NCI-H146 treated with DMSO at 0.1 percent for 48 hours (cell line): ENCODE results near the gene KCNK18.

Experiments
- DNase-seq: peaks from one replicate; lab custom pipeline; 2025; ENCODE audit not compliant: unreplicated experiment; lab: John Stamatoyannopoulos, UW

Gene KCNK18

DNA sequence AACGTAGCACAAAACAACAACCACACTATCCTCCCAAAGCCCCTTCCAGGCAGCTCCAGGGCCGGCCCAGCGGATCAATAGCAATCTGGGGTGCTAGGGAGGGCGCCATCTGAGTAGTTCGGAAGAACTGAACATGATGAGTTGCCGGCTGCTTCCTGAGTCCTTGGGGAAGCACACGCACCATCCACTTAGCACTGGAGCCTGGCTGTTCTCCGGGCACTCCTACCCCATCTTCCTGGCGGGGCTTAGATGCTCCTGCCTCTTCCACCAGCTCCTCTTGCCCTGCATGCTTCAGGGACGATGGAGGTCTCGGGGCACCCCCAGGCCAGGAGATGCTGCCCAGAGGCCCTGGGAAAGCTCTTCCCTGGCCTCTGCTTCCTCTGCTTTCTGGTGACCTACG, at the start of gene KCNK18:
Gene KCNK18, plus strand, starts transcription at position 301 of the 400 bp plus-strand sequence. Its CDS starts 0 bp downstream, at position 301.
- no peak for DNase-seq

DNA sequence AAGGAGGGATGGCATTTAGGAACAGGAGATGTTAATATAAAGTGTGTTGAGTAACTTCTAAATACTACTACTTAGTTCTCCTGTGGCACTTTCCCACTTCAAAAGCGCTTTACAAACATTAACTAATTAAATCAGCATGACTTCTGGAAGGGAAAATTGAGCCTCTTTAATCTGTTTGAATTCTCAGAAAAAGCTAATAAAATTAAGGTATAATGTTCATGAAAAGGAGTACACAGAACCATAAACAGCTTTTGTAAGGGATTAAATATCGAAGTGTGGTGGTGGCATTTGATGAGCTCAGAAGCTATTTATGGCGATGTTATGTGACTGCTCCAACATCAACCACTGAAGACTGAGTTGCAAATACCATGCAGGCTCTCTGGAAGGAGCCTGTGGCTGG, 49.0 kb upstream of the KCNK18 start:
- DNase-seq, result no peak

DNA sequence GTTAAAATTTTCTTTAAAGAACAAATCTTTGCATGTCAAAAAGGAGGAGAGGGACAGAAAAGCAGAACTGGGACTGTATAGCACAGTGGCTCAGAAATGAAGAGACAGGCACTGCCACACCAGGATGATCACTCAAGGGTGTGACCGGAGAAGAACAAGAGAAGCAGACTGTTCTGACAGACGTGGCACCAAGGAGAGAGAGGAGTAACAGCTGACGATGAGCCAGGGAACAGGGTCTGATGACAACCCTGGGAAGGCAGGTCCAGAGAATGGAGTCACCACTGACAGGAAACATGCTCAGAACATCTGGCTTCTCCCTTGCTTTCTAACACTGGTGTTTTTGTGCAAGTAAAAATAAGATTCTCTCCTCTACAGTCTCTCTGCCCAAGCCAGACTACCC, 44.6 kb upstream of the KCNK18 start:
- no peak for DNase-seq

DNA sequence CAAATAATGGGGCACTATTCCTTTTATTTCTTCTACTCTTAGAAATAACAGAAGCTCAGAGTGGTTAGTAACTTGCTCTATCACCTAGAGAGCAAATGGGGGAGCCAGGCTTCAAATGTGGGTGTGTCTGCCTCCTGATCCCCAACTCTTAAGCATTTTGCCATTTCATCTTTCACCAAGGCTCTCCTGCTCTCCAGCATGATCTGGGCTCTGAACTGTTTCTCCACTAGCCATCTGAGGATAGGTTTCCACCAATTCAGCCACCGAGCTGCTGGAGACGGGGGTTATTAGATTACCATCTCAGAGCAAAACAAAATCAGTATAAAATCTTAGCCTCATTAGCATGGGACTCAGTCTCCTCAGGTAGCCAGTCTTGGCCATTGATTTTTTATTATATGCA, 39.0 kb upstream of the KCNK18 start:
- DNase-seq, result no peak

DNA sequence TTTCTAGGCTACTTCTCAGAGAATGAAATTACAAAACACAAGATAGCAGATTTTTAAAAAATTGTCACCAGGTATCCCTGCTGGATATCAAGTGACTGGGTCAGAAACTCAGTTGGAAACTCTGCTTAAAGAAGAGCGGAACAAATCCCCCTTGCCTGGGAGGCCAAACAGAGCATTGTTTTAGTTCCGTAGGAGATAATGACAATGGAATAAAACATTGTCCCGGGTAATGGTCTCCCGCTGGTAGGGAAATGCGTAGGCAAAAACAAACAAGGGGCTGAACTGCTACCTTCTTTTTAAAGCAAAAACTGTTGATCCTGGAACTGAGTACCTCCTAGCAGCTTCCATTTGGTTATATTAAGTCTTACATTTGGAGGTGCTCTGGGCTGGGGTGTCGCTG, 37.9 kb upstream of the KCNK18 start:
- peak; percentile 52 for DNase-seq

DNA sequence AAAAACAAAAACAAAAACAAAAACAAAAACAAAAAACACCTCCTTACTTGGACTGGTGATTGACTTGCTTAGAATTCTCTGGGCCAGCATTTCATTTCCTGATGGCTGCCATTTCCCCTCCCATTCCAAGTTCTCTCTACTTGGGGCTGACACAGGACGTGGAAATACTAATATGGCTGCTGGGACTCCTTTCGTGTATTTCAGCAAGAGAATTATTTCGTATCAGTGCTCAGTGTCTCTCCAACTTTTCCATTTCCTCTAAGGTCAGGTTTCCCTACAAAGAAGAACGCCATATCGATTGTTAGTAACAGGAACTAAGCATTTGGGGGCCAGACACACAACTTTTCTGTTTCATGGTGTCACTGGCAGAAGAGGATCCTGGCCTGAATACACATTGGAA, 36.7 kb upstream of the KCNK18 start:
- no peak for DNase-seq

DNA sequence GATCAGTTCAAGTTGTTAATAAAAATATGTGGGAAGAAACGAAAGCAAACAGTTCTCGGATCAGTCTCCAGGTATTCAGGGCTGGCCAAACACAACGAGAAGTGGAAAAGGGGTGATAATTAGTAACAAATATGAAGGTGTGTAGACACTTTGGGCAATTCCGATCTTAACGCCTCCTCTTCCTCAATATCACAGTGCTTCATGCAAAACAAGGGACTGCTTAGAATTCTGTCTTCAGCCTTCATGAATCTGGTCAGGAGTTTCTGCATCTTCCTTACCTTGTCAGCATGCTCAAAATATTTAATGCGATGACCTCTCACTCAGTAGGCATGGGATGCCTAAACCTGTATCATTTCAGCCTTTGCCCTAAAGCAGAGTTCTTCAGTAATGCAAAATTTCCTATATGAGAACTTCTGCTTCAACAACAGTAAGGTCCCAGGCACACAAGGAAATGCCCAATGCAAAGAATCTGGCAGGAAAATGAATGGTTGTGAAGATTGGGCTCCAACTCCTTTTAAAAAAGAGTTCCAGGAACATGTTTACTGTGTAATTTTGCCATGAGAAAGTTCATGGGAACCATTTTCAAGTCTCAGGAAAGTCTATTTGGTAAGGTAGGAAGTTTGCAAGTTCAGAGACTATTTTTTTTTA, 35.8 kb upstream of the KCNK18 start:
- DNase-seq, result no peak

DNA sequence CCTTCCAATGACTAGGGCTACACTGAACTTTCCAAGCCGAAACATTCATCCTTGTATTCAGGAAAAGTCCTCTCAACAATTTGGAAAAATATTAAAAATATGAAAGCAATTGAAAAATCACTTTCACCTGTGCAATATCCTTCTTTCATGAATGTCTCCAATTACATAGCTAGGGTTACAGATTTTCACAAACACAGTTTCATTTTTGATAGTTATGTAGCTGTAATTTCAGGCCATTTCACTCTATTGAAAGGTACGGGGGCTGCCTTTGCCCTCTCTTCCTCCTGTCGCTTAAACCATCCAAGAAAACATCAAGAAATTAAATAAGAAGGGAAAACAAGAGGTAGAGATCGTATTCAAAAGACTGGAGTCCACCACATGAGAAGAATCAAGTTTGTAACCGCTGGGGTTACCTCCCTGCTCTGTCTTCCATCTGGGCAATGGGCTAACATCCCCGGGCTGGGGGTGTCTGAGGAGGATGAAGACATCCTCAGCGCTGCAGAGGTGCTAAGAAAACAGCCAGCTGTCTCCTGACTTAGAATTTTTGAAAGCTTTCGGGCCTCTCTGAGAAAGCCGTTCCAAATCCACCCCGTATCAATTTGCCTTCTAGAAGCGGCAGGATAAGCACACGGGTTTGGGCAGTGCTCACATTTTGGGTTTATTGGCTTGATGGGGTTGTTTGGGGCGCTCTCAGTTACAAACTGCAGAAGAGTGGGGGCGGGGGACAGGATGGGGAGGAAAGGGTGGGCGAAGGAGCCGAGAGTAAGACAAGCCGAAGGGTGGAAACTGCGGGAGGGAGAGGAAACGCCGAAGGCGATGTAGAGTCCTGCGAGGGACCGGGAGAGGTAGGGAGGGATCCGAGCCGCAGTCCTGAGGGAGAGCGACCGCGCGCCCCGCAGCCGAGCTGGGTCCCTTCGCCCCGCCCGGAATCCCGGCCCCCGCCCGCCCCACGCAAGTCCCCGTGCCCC, 34.9 kb upstream of the KCNK18 start:
- DNase-seq, result no peak

DNA sequence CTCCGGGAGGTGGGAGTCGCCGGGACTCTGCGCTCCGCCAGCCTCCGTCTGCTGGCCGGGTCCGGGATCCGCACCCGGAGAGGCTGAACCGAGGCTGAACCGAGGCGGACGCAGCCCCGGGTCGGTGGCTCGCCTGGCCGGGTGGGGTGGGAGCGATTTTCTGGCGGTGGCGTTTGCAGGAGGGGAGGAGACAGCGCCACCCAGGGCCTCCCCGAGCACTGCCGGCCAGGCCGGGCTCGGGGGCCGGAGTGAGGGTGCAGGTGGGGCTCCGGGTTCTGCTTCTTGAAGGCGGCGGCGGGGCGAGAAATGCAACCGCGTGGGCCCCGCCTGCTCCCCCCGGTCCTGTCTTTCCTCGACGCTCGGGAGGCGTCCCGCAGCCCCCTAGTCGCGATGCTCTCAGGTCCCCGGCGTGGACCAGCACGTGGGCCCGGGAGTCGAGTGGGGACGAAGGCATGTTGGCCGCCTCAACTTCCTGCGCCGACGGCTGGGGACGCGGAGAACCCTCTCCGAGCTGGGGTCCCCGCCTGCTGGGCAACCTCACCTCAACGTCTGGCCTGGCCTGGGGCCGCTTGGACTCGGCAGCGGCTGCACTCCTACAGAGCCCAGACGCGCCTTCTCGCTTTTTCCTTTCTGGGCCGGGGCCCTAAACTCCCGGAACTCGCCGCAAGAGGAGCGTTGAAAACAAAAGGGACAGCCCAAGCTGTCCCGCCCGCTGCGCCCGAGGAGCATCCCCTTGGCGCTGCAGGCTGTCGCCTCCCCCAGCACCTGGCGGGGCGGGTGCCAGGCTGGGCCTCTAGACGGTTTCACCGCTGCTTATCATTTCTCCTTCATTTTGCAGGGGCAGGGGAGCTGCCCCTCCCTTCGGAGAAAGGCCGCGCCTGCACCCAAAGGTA, 34.0 kb upstream of the KCNK18 start:
- no peak for DNase-seq

DNA sequence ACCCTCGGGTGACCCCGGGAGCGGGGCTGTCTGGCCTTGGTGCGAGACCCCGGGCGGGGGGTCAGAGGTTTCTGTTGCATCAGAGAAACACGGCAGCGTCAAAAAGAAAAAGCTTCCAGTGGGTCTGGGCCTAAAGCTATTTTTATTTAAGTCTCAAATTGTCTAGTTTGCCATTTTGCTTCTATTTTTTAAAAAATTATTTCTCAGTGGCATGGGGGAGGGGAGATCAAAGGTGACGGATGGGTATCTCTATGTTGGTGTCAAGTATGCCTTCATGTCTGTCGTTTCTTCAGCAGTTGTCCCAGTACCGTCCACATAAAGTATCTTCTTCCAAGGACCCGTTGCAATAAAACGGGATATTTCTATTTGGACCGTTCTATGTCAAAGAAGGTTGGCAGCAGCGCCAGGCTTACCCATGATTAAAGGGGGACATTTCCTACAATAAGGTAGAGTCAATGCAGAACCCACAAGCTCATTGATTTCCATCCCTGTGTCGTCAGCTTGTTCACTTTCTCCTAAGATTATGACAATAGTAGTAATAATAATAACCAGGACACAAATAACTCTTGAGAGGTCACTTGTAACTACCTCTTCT, 33.2 kb upstream of the KCNK18 start:
- DNase-seq, result no peak

DNA sequence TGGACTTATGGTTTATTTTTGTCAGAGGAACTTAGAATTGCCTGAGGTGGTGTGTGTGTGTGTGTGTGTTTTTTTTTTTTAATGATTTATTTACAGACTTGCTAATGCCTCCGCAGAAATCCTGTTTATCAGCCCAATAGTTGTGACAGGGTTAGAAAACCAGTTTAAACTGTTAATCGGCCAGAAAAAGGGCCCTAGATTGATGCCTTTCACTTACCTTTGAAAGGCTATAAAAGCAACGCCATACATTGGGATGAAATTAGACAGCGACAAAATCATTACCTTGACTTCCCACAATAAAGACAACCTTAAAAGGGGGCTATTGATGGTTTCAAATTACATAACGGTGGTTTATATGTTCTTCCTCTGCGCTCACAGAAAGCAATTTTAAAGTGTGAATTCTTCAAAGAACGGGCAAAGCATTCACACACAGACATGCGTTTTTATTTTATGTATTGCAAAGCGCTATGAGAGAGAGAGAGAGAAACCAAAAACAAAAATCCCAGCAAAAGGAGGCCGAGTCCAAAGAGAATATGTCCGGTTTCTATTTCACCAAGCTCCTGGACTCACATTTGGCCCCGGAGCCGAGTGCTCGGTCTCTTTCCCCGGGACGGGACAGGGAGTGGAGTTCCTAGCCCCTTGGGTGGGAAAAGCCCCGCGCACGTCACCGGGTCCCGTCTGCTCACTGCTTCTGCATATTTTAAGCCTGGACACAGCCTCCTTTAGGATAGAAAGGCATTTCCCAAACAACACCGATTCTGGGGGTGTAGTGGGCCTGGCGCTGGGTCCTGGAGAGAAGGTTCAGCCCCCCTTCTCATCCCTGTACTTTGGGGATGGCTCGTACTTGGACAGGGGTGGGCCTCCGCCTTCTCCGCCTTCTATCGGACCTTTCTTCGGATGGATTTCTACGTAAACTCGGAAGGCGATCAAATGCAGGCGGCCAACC, 32.4 kb upstream of the KCNK18 start:
- no peak for DNase-seq

DNA sequence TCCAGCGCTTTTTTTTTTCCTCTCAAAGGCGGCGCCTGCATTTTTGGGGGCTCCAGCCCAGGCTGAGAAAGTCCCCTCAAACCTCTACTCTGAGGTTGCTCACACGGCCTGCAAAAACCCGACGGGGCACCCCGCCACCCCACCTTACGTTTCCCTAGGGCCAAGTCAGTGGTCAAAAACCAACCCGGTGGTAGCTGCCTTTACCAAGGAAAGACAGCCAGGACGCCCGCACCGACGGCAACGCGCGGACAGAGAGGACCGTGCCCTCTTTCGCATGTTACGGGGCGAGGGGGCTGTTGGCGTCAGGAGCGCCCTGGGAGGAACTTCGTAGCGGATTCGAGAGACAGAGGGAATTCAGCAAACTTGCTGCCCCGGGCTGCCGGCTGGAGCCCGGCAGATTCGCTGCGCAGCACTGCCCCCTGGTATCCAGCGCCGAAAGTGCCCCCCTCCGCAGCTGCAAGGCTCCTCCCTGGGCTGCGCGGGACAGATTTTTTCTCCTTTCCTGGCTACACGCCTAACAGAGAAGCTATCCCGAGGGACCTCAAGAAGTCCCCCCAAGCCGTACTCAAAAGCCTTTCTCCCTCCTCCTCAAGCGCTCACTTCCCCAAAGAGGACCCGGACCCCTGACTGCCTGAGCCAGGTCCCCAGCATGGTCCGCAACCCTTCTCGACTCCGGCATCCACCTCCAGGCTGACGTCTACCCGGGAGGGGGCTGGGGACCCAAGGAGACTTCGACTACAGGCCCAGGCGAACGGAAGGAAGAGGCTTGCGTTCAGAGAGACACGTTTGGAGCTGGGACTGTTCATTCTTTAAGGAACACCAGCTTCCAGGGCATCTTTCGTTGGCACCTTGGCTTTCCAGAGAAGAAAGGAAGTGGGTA, 31.5 kb upstream of the KCNK18 start:
- no peak for DNase-seq

DNA sequence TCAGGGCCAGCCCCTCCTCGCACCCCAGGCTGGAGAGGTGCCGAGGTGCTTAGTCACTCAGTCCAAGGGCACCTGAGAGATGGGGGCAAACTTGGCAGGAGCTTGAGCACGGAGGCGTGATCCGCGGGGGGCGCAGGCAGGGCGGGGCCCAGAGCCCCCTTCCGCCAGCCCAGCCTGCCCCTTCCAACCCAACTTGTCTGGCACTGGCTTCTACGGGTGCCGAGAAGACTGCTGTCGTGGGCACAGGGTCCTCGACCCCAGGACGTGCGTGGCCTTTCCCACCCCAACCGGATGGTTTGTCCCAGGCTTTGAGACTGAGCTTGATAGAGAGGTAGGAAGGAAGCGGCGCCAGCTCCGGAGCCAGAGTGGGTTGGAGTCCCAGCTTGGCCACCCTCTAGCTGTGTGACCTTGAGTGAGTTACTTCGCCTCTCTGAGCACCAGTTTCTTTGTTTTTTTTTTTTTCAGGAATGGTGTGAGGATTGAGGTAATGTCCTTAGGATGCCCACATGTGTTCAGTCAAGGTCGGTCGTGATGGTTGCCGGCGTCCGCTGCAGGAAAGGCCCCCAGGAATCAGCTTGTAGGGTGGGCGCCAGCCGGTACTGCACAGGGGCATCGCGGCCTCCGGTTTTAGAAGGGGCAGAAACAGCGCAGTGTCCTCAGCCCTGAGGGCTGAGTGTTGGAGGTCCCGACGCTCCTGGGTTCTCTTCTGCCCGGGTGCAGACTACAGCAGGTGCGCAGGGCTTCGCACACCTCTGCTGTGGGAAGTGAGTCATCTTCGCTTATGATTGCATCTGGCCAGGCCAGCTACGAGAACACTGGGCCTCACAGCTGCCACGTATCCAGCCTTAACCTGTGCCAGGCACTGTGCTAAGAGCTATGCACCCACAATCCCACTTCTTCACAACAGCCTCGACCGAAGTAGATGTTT, 30.6 kb upstream of the KCNK18 start:
- no peak for DNase-seq

DNA sequence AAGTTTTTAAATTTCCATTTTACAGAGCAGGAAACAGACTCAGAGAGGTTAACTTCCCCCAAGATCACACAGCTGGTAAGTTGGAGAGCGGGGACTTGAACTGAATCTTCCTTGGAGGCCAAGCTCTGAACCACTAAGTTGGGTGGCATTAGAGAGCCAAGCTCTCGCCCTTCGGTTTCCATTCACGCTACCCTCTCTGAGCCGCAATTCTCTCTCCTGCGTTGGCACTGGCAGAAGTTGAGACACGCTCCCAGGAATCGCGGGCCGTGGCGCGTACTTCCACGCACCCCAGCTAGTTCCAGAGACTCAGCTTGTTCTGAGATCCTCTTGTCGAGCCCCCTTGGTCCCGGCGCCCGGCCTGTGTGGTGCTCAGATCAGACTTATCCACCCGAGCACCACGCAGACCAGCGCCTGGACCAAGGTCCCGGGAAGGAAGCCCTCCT, 29.9 kb upstream of the KCNK18 start:
- no peak for DNase-seq

DNA sequence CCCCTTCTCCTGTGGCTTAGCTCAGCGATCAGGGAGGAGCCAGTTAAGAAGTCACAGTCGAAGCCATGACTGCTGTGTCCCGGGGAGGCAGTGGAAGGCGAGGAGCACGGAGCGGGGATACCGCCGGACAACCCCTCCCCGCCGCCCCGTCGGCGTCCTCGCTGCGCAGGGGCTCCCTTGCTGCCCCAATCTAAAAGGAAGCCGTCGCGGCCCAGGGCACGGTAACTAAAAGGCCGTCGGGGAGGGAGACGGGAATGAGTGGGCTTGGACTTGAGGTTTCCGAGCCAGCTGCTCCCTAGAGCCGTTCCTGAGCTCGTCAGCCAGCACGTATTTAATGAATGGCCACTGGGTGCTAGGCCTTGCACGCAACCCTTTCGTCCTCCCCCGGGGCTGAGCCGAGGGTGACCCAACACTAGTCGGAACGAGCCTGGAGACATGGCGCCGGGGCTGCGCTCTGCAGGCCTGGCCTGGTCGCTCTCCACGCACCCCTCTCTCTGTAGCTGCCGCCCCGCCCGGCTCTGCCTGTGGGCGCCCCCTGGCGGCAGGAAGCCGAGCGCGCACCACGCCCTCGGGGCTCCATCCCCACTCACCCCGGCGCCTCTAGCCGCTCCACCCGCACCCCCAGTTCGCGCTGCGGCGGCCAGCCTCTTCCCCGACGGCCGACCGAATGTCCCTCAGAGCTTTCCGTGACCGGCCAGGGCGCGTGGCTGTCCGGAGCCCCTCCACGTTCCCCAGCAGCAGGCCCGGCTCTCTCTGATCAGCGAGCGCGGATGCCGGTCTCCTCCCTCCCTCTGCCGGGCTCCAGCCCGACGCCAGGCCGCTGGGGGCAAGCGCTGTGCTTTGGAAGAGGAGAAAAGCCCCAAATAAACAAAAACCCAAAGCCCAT, 29.3 kb upstream of the KCNK18 start:
- peak; percentile 23 for DNase-seq

DNA sequence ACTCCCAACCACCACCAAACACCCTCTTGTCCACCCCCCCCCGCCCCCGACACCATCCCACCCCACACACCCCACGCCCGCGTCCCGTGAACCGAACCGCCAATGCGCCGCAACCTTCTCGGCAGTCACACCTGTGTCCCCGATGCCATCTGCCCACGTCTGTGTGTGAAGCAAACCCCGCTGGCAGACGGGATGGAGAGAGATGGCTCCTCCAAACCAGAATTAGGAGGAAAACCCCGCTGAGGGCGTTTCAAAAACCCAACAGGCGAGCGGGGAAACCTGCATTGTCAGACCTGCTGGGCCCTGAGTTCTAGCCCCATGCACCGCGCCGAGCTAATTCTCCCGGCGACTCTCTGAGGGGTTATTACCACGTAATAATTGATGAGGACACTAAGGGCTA, 28.6 kb upstream of the KCNK18 start:
- DNase-seq, result no peak

DNA sequence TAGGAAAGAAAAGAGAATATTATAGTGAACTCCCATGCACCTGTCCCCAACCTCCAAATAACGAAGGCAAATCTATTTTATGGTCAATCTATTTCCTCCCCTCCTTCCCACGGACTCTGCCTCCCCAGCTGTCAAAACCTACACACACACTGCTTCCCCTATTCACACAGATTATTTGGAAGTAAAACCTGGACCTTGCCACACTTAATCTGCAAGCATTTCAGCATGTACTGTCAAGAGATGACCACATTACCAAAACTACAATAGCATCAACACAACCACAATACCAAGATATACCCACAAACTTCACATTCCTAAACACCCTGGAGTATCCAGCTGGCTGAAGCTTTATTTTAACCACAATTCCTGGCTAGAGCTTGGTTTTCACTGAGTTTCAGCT, 27.8 kb upstream of the KCNK18 start:
- DNase-seq, result no peak
